ENCODE results near the gene MCEE. TPM values are rescaled to one million over a fixed set of nuclear protein-coding genes. Genes with fewer than 3 reads are reported as not detected.

Gene MCEE
- total and polyA plus RNA-seq, 2 of the 4 experiments (the other 2 are of a cell fraction) = 11.1 to 15.0 TPM

DNA sequence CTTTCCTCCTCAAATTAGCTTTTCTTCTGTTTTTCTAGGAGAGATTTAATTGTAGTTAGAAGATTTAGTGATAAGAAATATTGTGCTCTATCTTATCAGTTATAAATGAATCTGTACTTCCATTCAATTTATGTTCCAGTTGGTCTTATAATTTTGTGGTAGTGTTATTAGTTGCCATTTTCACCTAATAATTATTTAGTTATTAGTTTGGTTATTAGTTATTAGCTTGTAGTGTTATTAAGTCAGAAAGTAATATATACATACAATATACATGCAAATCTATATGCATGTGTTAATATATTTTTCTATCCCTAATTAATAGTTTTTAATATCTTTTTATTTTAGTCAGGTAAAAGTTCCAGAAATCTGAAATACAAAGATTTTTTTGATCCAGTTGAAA lies 3.6 kb upstream of the MCEE start:
- H3K18ac ChIP-seq (ENCODE audit: low read depth, low read length) = no peak overlapping the region
- H2BK120ac ChIP-seq (ENCODE audit: low read depth, low read length) = no peak overlapping the region
- H2AFZ ChIP-seq (replicated peaks; ENCODE audit: low read length, poor library complexity) = no peak overlapping the region
- H3K14ac ChIP-seq (replicated peaks; ENCODE audit: low read depth, low read length) = no peak overlapping the region
- no peak overlapping the region for H2AK5ac ChIP-seq (ENCODE audit: low read depth, low read length)
- no peak overlapping the region for H4K8ac ChIP-seq (ENCODE audit: low read depth in 2 of 2, low read length in 2 of 2)
- peaks cover 6% of the 10 kb centered on the region; the same call in 1 of the 2 replicates for H4K20me1 ChIP-seq (ENCODE audit: insufficient read depth, low read length)
- H3K9me3 ChIP-seq (ENCODE audit: control insufficient read depth, insufficient read depth, low read length) = no peaks in the 10 kb centered on the region
- H3K9ac ChIP-seq (ENCODE audit: low read depth, low read length) = no peak overlapping the region
- no peak overlapping the region for H2BK20ac ChIP-seq (ENCODE audit: low read depth, low read length)
- H3K4ac ChIP-seq (ENCODE audit: low read depth, low read length) = no peak overlapping the region
- H3K4me3 ChIP-seq (ENCODE audit: insufficient read depth, low read depth, low read length) = no peak overlapping the region
- intact Hi-C loops (cut with micrococcal nuclease) (loop anchor here (5.0 to 10.0 kb wide), 2 partner anchors 201 to 1444 kb away; partner anchors contain the start of gene ZNF638), in situ Hi-C loops (cut with MboI; ENCODE audit: low sequenced_read_pairs) (no loop called here), dilution Hi-C loops (cut with HindIII; ENCODE audit: low sequenced_read_pairs, unreplicated experiment) (no loop called here)
- H3K27me3 ChIP-seq (ENCODE audit: control insufficient read depth, insufficient read depth, low read length) = no peaks in the 10 kb centered on the region
- H3K36me3 ChIP-seq (ENCODE audit: control insufficient read depth, insufficient read depth, low read length) = peaks cover 19% of the 10 kb centered on the region
- H3K4me1 ChIP-seq (ENCODE audit: control insufficient read depth, insufficient read depth, low read length) = peaks cover 3% of the 10 kb centered on the region; the same call in 1 of the 2 replicates
- DNase-seq (no peak), ATAC-seq (ENCODE audit: low read depth) (no peak)
- no peak overlapping the region for H4K5ac ChIP-seq (ENCODE audit: low read depth, low read length)
- no peak overlapping the region for H3K4me2 ChIP-seq (ENCODE audit: low read depth, low read length)
- no peak overlapping the region for H2AK9ac ChIP-seq (replicated peaks; ENCODE audit: low read depth, low read length, poor library complexity)
- H3K56ac ChIP-seq (ENCODE audit: extremely low read depth, insufficient read depth, low read length) = no peak overlapping the region
- peaks cover 4% of the 10 kb centered on the region; the same call in 1 of the 2 replicates for H3K9me1 ChIP-seq (ENCODE audit: insufficient read depth, low read length)
- peaks cover 4 to 25% of the 10 kb centered on the region in 2 experiments; a peak in 2 of 4 replicates for H3K79me1 ChIP-seq (ENCODE audit: low read depth in 1 of 2, low read length in 2 of 2)
- no peak overlapping the region for H4K91ac ChIP-seq (ENCODE audit: insufficient read depth, low read depth, low read length)
- CTCF ChIA-PET = no interaction called here
- H3K27ac ChIP-seq (ENCODE audit: insufficient read depth, low read length) = no peak overlapping the region
- POLR2A ChIA-PET (ENCODE audit: unreplicated experiment) = no interaction called here
- TF ChIP-seq SMC3 (IDR thresholded peaks at IDR 0.05; ENCODE audit: low read depth, low read length) (no peak), FOS (IDR thresholded peaks at IDR 0.05; ENCODE audit: low read depth, low read length) (no peak), CHD1 (IDR thresholded peaks at IDR 0.05; ENCODE audit: low read depth, low read length) (no peak), RFX5 (IDR thresholded peaks at IDR 0.05; ENCODE audit: low read depth, low read length) (no peak), POLR2A (IDR thresholded peaks at IDR 0.05; ENCODE audit: low read depth, low read length) (no peak), MAZ (IDR thresholded peaks at IDR 0.05; ENCODE audit: borderline replicate concordance, low read depth, low read length) (no peak), CEBPB (IDR thresholded peaks at IDR 0.05; ENCODE audit: low read depth, low read length) (no peak), RCOR1 (IDR thresholded peaks at IDR 0.05; ENCODE audit: insufficient replicate concordance, low read length) (no peak), NFE2L2 (IDR thresholded peaks at IDR 0.05; ENCODE audit: low read depth, low read length) (no peak), MAFK (IDR thresholded peaks at IDR 0.05; ENCODE audit: low read depth, low read length) (no peak), CTCF (conservative IDR thresholded peaks at IDR 0.05; ENCODE audit: low read depth, low read length) (no peak), RAD21 (IDR thresholded peaks at IDR 0.05; ENCODE audit: low read length) (no peak), MXI1 (IDR thresholded peaks at IDR 0.05; ENCODE audit: borderline replicate concordance, low read depth, low read length) (no peak)
- TF ChIP-seq, protein P1, sequence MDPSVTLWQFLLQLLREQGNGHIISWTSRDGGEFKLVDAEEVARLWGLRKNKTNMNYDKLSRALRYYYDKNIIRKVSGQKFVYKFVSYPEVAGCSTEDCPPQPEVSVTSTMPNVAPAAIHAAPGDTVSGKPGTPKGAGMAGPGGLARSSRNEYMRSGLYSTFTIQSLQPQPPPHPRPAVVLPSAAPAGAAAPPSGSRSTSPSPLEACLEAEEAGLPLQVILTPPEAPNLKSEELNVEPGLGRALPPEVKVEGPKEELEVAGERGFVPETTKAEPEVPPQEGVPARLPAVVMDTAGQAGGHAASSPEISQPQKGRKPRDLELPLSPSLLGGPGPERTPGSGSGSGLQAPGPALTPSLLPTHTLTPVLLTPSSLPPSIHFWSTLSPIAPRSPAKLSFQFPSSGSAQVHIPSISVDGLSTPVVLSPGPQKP (IDR thresholded peaks at IDR 0.05; ENCODE audit: borderline replicate concordance, low read depth, low read length) = no peak
- TF ChIP-seq, protein P2, sequence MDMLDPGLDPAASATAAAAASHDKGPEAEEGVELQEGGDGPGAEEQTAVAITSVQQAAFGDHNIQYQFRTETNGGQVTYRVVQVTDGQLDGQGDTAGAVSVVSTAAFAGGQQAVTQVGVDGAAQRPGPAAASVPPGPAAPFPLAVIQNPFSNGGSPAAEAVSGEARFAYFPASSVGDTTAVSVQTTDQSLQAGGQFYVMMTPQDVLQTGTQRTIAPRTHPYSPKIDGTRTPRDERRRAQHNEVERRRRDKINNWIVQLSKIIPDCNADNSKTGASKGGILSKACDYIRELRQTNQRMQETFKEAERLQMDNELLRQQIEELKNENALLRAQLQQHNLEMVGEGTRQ (IDR thresholded peaks at IDR 0.05; ENCODE audit: low read depth, low read length) = no peak
- no TSS peak for BruUV-seq (replicated peaks)
- H3K23ac ChIP-seq (ENCODE audit: low read depth, low read length) = no peak overlapping the region
- no peak overlapping the region for H2BK15ac ChIP-seq (ENCODE audit: low read depth, low read length)
- no peak overlapping the region for H2BK5ac ChIP-seq (ENCODE audit: low read depth, low read length, poor library complexity, severe bottlenecking)

Measured in IMR-90 (cell line).